K562 (cell line): ENCODE measurements around the gene CUL9. TPM values are rescaled to one million over a fixed set of nuclear protein-coding genes. Genes with fewer than 3 reads are reported as not detected.
A peak's percentile ranks its signal among the peaks of the same experiment; 100 is the strongest.

Experiments used
- CHCHD3 ChIP-seq: fragments of 250-450 bp; sonication (Bioruptor Pico); IDR thresholded peaks from 2 replicates; pipeline ENCODE4 v2.1.2; 2022; ENCODE audit warnings: mild to moderate bottlenecking
- ETV6 ChIP-seq, 3 experiments: fragments of 150-350 bp in 1 of 3; sonication (generic) in 1 of 3; formaldehyde crosslinking in 1 of 3; IDR thresholded peaks; 2 replicates each; pipeline versions ENCODE4 v1.6.1 to v1.8.0; 2014 to 2022; ENCODE audit warnings: borderline replicate concordance in 2 of 3, low read depth in 2 of 3, antibody characterized with exemption in 1 of 3, low read length in 1 of 3, mild to moderate bottlenecking in 1 of 3, missing genetic modification reagents in 1 of 3
- KDM2B ChIP-seq: fragments of 250-450 bp; sonication (Bioruptor Pico); IDR thresholded peaks from 2 replicates; pipeline ENCODE4 v1.8.0; 2021; ENCODE audit warnings: mild to moderate bottlenecking, moderate library complexity
- KDM4B ChIP-seq, 2 experiments: fragments of 450-650 bp in 1 of 2; sonication (generic) in 1 of 2; IDR thresholded peaks; 2 replicates each; pipeline ENCODE4 v1.6.1; 2016 to 2017; ENCODE audit warnings: borderline replicate concordance in 2 of 2, antibody characterized with exemption in 1 of 2, low read depth in 1 of 2, mild to moderate bottlenecking in 1 of 2
- LCOR ChIP-seq: sonication (generic); formaldehyde crosslinking; IDR thresholded peaks from 2 replicates; pipeline ENCODE4 v1.8.0; 2022; ENCODE audit warnings: mild to moderate bottlenecking, missing genetic modification reagents
- NCOA1 ChIP-seq: fragments of 450-650 bp; IDR thresholded peaks from 2 replicates; pipeline ENCODE4 v1.6.1; 2016; ENCODE audit warnings: low read depth
- NKRF ChIP-seq: fragments of 450-650 bp; IDR thresholded peaks from 2 replicates; pipeline ENCODE4 v1.6.1; 2016; ENCODE audit warnings: borderline replicate concordance
- NONO ChIP-seq, 2 experiments: fragments of 200-400 bp in 1 of 2; fragments of 450-650 bp in 1 of 2; formaldehyde crosslinking in 1 of 2; IDR thresholded peaks; 2 replicates each; pipeline ENCODE4 v1.6.1; 2017; ENCODE audit warnings: low read depth in 2 of 2, mild to moderate bottlenecking in 2 of 2, moderate library complexity in 2 of 2, low read length in 1 of 2
- POLR3G ChIP-seq: IDR thresholded peaks from 2 replicates; pipeline ENCODE4 v1.6.1; 2011; ENCODE audit not compliant: insufficient read length, insufficient replicate concordance; ENCODE audit errors: extremely low read depth
- PTRF ChIP-seq: fragments of 450-650 bp; IDR thresholded peaks from 2 replicates; pipeline ENCODE4 v1.6.1; 2016; ENCODE audit warnings: mild to moderate bottlenecking, missing genetic modification characterization, missing compliant biosample characterization
- RBM39 ChIP-seq: fragments of 200-400 bp; formaldehyde crosslinking; optimal IDR thresholded peaks from 2 replicates; pipeline ENCODE3; 2018; ENCODE audit warnings: low read depth, low read length
- SP2 ChIP-seq: IDR thresholded peaks from 2 replicates; pipeline ENCODE4 v1.6.1; 2011; ENCODE audit warnings: mild to moderate bottlenecking, low read depth, low read length, moderate library complexity; ENCODE audit not compliant: poor library complexity, severe bottlenecking; ENCODE audit errors: extremely low read depth
- TEAD1 ChIP-seq, 2 experiments: fragments of 450-650 bp in 1 of 2; sonication (generic) in 1 of 2; formaldehyde crosslinking; IDR thresholded peaks; 2 replicates each; pipeline versions ENCODE4 v1.4.0 to v1.8.0; 2020 to 2022; ENCODE audit warnings: mild to moderate bottlenecking in 2 of 2, missing genetic modification reagents in 1 of 2
- TEAD2 ChIP-seq: fragments of 450-650 bp; IDR thresholded peaks from 2 replicates; pipeline ENCODE4 v1.6.1; 2016; ENCODE audit warnings: missing genetic modification characterization, control low read depth, missing compliant biosample characterization
- ZNF512 ChIP-seq: IDR thresholded peaks from 2 replicates; pipeline ENCODE4 v1.6.1; 2016; ENCODE audit warnings: missing genetic modification characterization, missing compliant biosample characterization
- ZNF551 ChIP-seq: fragments of 250-450 bp; sonication (Bioruptor Pico); IDR thresholded peaks from 2 replicates; pipeline ENCODE4 v1.5.0; 2021; ENCODE audit warnings: mild to moderate bottlenecking, moderate library complexity
- polyA plus RNA-seq, 8 experiments: library from polyadenylated mRNA; depleted of rRNA in 4 of 8; stranded (reverse) in 5 of 8; unstranded in 3 of 8; fragments of >200 nt; fragmentation: Nextera tagmentation in 2 of 8; fragmentation: Illumina TruSeq in 1 of 8; extraction: Ambion mirVana in 2 of 8; extraction: Trizol in 1 of 8; gene quantifications; 2 replicates each; pipeline versions ENCODE4 v1.2.1 to v1.2.3, GENCODE V29; 2011 to 2014; ENCODE audit warnings: inconsistent platforms in 1 of 8, missing spikeins in 1 of 8
- total RNA-seq, 7 experiments: library from RNA; depleted of rRNA in 6 of 7; stranded (reverse); fragments of >200 nt in 6 of 7; fragmentation: Illumina TruSeq in 2 of 7; extraction: Trizol in 2 of 7; gene quantifications; 2 replicates each; pipeline versions ENCODE4 v1.2.1 to v1.2.3, GENCODE V29; 2011 to 2021; ENCODE audit warnings: low replicate concordance in 1 of 7
- TF ChIP-seq, protein P1 (sequence below): sonication (generic); formaldehyde crosslinking; IDR thresholded peaks from 2 replicates; pipeline ENCODE4 v1.8.0; 2023; ENCODE audit warnings: missing genetic modification reagents, mild to moderate bottlenecking, borderline replicate concordance

CUL9 gene
- total and polyA plus RNA-seq, 9 of the 15 experiments (the other 6 are each of a cell fraction or from before 2014, with no cell fraction given), result 0.50 to 20.7 (median 6.6) TPM

DNA sequence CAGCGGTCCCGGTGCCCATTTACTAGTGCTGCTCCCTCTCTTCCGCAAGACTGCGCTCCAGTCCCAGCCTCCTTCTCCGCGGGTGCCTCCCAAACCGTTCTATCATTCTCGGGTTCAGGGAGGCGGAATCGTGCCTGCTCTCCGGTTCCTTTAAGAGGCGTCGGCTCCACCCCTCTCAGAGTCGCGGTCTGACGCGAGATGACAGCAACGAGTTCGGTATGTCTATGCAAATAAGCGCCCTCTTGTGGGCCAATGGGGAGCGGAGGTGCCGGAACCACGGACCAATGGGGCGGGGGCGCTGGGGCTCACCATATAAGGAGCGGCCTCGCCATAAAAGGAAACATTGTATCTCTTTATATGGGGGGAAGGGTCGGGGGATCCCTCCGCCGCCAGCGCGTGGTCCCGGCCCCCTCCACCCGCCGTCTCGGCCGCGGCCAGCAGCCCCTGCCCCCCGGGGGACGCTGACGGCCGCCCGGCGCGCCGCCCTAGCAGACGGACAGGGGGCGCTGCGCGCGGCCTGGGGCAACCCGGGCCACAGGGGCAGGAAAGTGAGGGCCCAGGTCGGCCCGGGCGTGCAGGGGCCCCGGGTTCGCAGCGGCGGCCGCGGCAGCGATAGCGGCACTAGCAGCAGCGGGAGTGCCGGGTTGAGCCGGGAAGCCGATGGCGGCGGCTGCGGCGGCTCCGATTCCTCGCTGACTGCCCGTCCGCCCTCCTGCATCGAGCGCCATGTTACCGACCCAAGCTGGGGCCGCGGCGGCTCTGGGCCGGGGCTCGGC is 10.9 kb upstream of the CUL9 start, which contains the start of gene SRF (continued):
- TF ChIP-seq ETV6 (IDR thresholded peaks at IDR 0.05; ENCODE audit: borderline replicate concordance in 1 of 2, low read depth in 2 of 2, low read length in 1 of 2), result no peak
- peak; percentile 40; the same call in 1 of the 2 replicates for TF ChIP-seq ETV6 (CRISPR knock-in tag; IDR thresholded peaks at IDR 0.05; ENCODE audit: borderline replicate concordance)
- no peak for TF ChIP-seq TEAD2 (tag)
- peak; percentile 57; the same call in 1 of the 2 replicates for TF ChIP-seq NKRF
- peak; percentile 16; the same call in 1 of the 2 replicates for TF ChIP-seq LCOR (CRISPR knock-in tag)
- no peak for TF ChIP-seq ZNF512 (tag)
- TF ChIP-seq TEAD1 (CRISPR knock-in tag; IDR thresholded peaks at IDR 0.05), result peak in 1 of 2 experiments; percentile 57; a peak in 1 of 4 replicates
- TF ChIP-seq KDM4B (IDR thresholded peaks at IDR 0.05; ENCODE audit: borderline replicate concordance in 2 of 2, low read depth in 1 of 2), result 0 out of 4 replicates have a peak, but pooled peaks of 1 of the 2 experiments have one; percentile 28
- no peak for TF ChIP-seq SP2
- TF ChIP-seq NONO (IDR thresholded peaks at IDR 0.05; ENCODE audit: low read depth in 2 of 2, low read length in 1 of 2), result peak; percentile 83 to 94
- no peak for TF ChIP-seq ZNF551 (CRISPR knock-in tag)
- no peak for TF ChIP-seq POLR3G
- peak; percentile 85; the same call in 1 of the 2 replicates for TF ChIP-seq CHCHD3 (CRISPR knock-in tag)
- TF ChIP-seq NCOA1, result no peak
- no peak for TF ChIP-seq PTRF (tag)
- TF ChIP-seq KDM2B (CRISPR knock-in tag), result peak; percentile 82; the same call in 1 of the 2 replicates
- TF ChIP-seq, protein P1, sequence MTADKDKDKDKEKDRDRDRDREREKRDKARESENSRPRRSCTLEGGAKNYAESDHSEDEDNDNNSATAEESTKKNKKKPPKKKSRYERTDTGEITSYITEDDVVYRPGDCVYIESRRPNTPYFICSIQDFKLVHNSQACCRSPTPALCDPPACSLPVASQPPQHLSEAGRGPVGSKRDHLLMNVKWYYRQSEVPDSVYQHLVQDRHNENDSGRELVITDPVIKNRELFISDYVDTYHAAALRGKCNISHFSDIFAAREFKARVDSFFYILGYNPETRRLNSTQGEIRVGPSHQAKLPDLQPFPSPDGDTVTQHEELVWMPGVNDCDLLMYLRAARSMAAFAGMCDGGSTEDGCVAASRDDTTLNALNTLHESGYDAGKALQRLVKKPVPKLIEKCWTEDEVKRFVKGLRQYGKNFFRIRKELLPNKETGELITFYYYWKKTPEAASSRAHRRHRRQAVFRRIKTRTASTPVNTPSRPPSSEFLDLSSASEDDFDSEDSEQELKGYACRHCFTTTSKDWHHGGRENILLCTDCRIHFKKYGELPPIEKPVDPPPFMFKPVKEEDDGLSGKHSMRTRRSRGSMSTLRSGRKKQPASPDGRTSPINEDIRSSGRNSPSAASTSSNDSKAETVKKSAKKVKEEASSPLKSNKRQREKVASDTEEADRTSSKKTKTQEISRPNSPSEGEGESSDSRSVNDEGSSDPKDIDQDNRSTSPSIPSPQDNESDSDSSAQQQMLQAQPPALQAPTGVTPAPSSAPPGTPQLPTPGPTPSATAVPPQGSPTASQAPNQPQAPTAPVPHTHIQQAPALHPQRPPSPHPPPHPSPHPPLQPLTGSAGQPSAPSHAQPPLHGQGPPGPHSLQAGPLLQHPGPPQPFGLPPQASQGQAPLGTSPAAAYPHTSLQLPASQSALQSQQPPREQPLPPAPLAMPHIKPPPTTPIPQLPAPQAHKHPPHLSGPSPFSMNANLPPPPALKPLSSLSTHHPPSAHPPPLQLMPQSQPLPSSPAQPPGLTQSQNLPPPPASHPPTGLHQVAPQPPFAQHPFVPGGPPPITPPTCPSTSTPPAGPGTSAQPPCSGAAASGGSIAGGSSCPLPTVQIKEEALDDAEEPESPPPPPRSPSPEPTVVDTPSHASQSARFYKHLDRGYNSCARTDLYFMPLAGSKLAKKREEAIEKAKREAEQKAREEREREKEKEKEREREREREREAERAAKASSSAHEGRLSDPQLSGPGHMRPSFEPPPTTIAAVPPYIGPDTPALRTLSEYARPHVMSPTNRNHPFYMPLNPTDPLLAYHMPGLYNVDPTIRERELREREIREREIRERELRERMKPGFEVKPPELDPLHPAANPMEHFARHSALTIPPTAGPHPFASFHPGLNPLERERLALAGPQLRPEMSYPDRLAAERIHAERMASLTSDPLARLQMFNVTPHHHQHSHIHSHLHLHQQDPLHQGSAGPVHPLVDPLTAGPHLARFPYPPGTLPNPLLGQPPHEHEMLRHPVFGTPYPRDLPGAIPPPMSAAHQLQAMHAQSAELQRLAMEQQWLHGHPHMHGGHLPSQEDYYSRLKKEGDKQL (CRISPR knock-in tag), result no peak
- TF ChIP-seq RBM39, result no peak
